B cell (primary cell): ENCODE measurements around the gene STX11. TPM values are rescaled to one million over a fixed set of nuclear protein-coding genes. Genes with fewer than 3 reads are reported as not detected.

Experiments used
- ATAC-seq: fragments of 200-7000 bp; cut with Tn5 transposase; one replicate; pipeline ENCODE4 v1.10.0; 2021; ENCODE audit warnings: low read depth, mild to moderate bottlenecking, moderate number of reproducible peaks, moderate library complexity
- CTCF ChIA-PET: fragments of 350-600 bp; sonication (Branson Sonifier 250); formaldehyde crosslinking; loops from one replicate; lab custom pipeline; 2021; ENCODE audit warnings: antibody characterized with exemption, inconsistent platforms; lab: Charles Lee
- POLR2A ChIA-PET: fragments of 350-600 bp; sonication (Branson Sonifier 250); formaldehyde crosslinking; loops from one replicate; lab custom pipeline; 2021; ENCODE audit warnings: antibody characterized with exemption; lab: Charles Lee
- DNase-seq: peaks from one replicate; pipeline ENCODE4 v3.0.0; 2013
- H2AFZ ChIP-seq: 2 replicates; pipeline ENCODE4 v1.6.1; 2012; ENCODE audit warnings: mild to moderate bottlenecking, low read depth, low read length; ENCODE audit not compliant: insufficient read depth, poor library complexity, severe bottlenecking
- H3K27ac ChIP-seq, 2 donors: 1 replicate in 1 of 2; 2 replicates in 1 of 2; pipeline ENCODE4 v1.5.1; 2012 to 2013; ENCODE audit warnings: low read length in 2 of 2, mild to moderate bottlenecking in 2 of 2, moderate library complexity in 1 of 2
- H3K27me3 ChIP-seq, 4 experiments: fragments of 200-600 bp in 1 of 4; sonication (generic) in 1 of 4; replicated peaks in 1 of 4; 1 replicate in 2 of 4; 2 replicates in 2 of 4; pipeline versions ENCODE4 v1.6.1 to v1.7.0; 2013 to 2016; ENCODE audit warnings: low read length in 3 of 4, mild to moderate bottlenecking in 2 of 4, mixed read lengths in 1 of 4, moderate library complexity in 1 of 4; ENCODE audit not compliant: insufficient read depth in 4 of 4, control insufficient read depth in 3 of 4; ENCODE audit errors: control extremely low read depth in 1 of 4
- H3K36me3 ChIP-seq, 2 experiments: replicated peaks in 1 of 2; 1 replicate in 1 of 2; 2 replicates in 1 of 2; pipeline versions ENCODE4 v1.6.1 to v1.7.1; 2013; ENCODE audit warnings: low read length in 1 of 2; ENCODE audit not compliant: insufficient read depth in 2 of 2, control insufficient read depth in 1 of 2; ENCODE audit errors: control extremely low read depth in 1 of 2, extremely low read depth in 1 of 2
- H3K4me1 ChIP-seq, 2 donors: fragments of 200-600 bp in 1 of 2; sonication (generic) in 1 of 2; 1 replicate in 1 of 2; 2 replicates in 1 of 2; pipeline versions ENCODE4 v1.5.1 to v1.6.1; 2013 to 2017; ENCODE audit warnings: low read length in 2 of 2; ENCODE audit not compliant: control insufficient read depth in 2 of 2, insufficient read depth in 2 of 2
- H3K4me2 ChIP-seq: replicated peaks from 2 replicates; pipeline ENCODE3; 2012; ENCODE audit warnings: mild to moderate bottlenecking, low read depth, low read length; ENCODE audit not compliant: poor library complexity, severe bottlenecking
- H3K4me3 ChIP-seq, 5 experiments: fragments of 200-600 bp in 1 of 5; sonication (generic) in 1 of 5; 1 replicate in 3 of 5; 2 replicates in 2 of 5; pipeline versions ENCODE4 v1.5.1 to v1.7.0; 2011 to 2016; ENCODE audit warnings: low read length in 4 of 5, mild to moderate bottlenecking in 4 of 5, low read depth in 2 of 5, control low read depth in 1 of 5, moderate library complexity in 1 of 5; ENCODE audit not compliant: insufficient read depth in 1 of 5; ENCODE audit errors: control extremely low read depth in 1 of 5, extremely low read depth in 1 of 5
- H3K79me2 ChIP-seq: fragments of 200-600 bp; sonication (generic); one replicate; pipeline ENCODE4 v1.6.0; 2016; ENCODE audit warnings: low read length; ENCODE audit not compliant: control insufficient read depth, insufficient read depth
- H3K9ac ChIP-seq: fragments of 200-600 bp; sonication (generic); 2 replicates; pipeline ENCODE4 v1.6.1; 2017; ENCODE audit warnings: mild to moderate bottlenecking, low read length, moderate library complexity
- H3K9me3 ChIP-seq, 3 donors: one replicate each; pipeline versions ENCODE4 v1.6.1 to v1.7.1; 2013; ENCODE audit warnings: low read length in 2 of 3; ENCODE audit not compliant: control insufficient read depth in 2 of 3, insufficient read depth in 1 of 3; ENCODE audit errors: control extremely low read depth in 1 of 3
- H4K20me1 ChIP-seq: 2 replicates; pipeline ENCODE4 v1.6.0; 2012; ENCODE audit warnings: mild to moderate bottlenecking, low read length; ENCODE audit not compliant: insufficient read depth, control insufficient read depth, poor library complexity, severe bottlenecking
- H3K27ac Mint-ChIP-seq: one replicate; pipeline ENCODE4 v1.8.0; 2021; ENCODE audit warnings: mixed read lengths
- H3K27me3 Mint-ChIP-seq: one replicate; pipeline ENCODE4 v1.8.0; 2021; ENCODE audit warnings: mixed read lengths
- H3K4me1 Mint-ChIP-seq: one replicate; pipeline ENCODE4 v1.8.0; 2021; ENCODE audit warnings: mixed read lengths
- H3K4me3 Mint-ChIP-seq: one replicate; pipeline ENCODE4 v1.8.0; 2021; ENCODE audit warnings: mixed read lengths
- H3K9me3 Mint-ChIP-seq: one replicate; pipeline ENCODE4 v1.8.0; 2022; ENCODE audit warnings: mixed read lengths; ENCODE audit not compliant: insufficient read depth
- EZH2 ChIP-seq: IDR thresholded peaks from 2 replicates; pipeline ENCODE4 v1.6.1; 2012; ENCODE audit warnings: borderline replicate concordance, low read depth, mild to moderate bottlenecking, moderate library complexity, low read length; ENCODE audit not compliant: insufficient read depth, poor library complexity, severe bottlenecking
- WGBS: methylation state at CpG from one replicate; pipeline ENCODE4 v1.1.5; 2013; ENCODE audit warnings: missing lambda C conversion rate; ENCODE audit not compliant: insufficient coverage; 5-methylcytosine and 5-hydroxymethylcytosine counted together
- intact Hi-C: fragments of 100-400 bp; cut with micrococcal nuclease; formaldehyde crosslinking; loops from one replicate; pipeline ENCODE4 v1.10.0; 2022
- polyA plus RNA-seq: library from polyadenylated mRNA; depleted of rRNA; stranded (reverse); fragments of >200 nt; gene quantifications from 2 replicates; pipeline ENCODE4 v1.2.3, GENCODE V29; 2012
- total RNA-seq, 2 donors: library from RNA; stranded (reverse); fragments of 120-200 nt in 1 of 2; gene quantifications; 1 replicate in 1 of 2; 2 replicates in 1 of 2; pipeline versions ENCODE4 v1.2.3 to v1.2.4, GENCODE V29; 2013 to 2022
- TF ChIP-seq, protein P1 (sequence below): fragments of 200-600 bp; IDR thresholded peaks from one replicate; pipeline ENCODE4 v1.8.0; 2022; ENCODE audit warnings: antibody characterized with exemption, mild to moderate bottlenecking

STX11 gene
- total and polyA plus RNA-seq, 2 donors (not counting 1 experiment from before 2014, with no cell fraction given): 10.3 to 14.6 TPM

DNA sequence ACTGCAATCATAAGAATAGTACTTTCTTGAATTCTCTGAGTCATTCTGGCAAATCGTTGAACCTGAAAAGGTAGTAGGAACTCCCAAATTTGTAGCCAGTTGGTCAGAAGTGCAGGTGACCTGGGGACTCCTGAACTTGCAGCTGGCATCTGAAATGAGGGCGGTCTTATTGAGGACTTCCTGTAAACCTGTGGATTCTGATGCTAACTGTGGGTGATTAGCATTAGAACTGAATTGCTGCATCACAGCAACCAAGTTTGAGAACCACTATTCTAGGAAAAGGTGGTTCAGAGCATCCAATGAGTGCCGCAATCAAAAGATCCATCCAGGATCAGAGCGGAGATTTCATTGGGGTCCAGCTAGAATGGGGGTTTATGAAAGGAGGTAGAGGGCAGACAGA is 84.6 kb downstream of the STX11 start:
- ATAC-seq (no peak), DNase-seq (no peak)
- no peak overlapping the region for H3K4me3 Mint-ChIP-seq
- no peak overlapping the region for H3K9ac ChIP-seq
- H3K27me3 ChIP-seq: no peaks in the 10 kb centered on the region
- TF ChIP-seq, protein P1, sequence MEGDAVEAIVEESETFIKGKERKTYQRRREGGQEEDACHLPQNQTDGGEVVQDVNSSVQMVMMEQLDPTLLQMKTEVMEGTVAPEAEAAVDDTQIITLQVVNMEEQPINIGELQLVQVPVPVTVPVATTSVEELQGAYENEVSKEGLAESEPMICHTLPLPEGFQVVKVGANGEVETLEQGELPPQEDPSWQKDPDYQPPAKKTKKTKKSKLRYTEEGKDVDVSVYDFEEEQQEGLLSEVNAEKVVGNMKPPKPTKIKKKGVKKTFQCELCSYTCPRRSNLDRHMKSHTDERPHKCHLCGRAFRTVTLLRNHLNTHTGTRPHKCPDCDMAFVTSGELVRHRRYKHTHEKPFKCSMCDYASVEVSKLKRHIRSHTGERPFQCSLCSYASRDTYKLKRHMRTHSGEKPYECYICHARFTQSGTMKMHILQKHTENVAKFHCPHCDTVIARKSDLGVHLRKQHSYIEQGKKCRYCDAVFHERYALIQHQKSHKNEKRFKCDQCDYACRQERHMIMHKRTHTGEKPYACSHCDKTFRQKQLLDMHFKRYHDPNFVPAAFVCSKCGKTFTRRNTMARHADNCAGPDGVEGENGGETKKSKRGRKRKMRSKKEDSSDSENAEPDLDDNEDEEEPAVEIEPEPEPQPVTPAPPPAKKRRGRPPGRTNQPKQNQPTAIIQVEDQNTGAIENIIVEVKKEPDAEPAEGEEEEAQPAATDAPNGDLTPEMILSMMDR: no peak
- TF ChIP-seq EZH2: no peak
- intact Hi-C loops: no loop called here
- H3K9me3 Mint-ChIP-seq: no peaks in the 10 kb centered on the region
- CTCF ChIA-PET: no interaction called here
- H3K4me2 ChIP-seq: no peak overlapping the region
- H3K27me3 Mint-ChIP-seq: no peaks in the 10 kb centered on the region
- no peak overlapping the region for H3K27ac Mint-ChIP-seq
- no peaks in the 10 kb centered on the region for H3K36me3 ChIP-seq
- H3K9me3 ChIP-seq: peaks cover 0 to 4% (median 0%) of the 10 kb centered on the region in 3 donors
- no peaks in the 10 kb centered on the region for H4K20me1 ChIP-seq
- no peaks in the 10 kb centered on the region for H3K4me1 ChIP-seq
- POLR2A ChIA-PET: interaction anchor here (0.6 kb wide), 1 partner anchor 98 kb away, joined by 7 read pairs; no protein-coding TSS in a partner anchor
- H3K4me1 Mint-ChIP-seq: no peaks in the 10 kb centered on the region
- no peak overlapping the region for H2AFZ ChIP-seq
- H3K79me2 ChIP-seq: no peaks in the 10 kb centered on the region
- H3K4me3 ChIP-seq: no peak overlapping the region
- H3K27ac ChIP-seq: no peak overlapping the region
- 81% methylated on average over 4 of the region's 4 CpGs for WGBS

Other genes with a start within 250 kb of the STX11 start
- 32.6 and 36.0 TPM in 2 replicates for gene PLAGL1, start 142.3 kb upstream of the STX11 start, total RNA-seq
- gene PLAGL1, start 142.3 kb upstream of the STX11 start, polyA plus RNA-seq: 22.7 and 23.6 TPM in 2 replicates
- 104 and 111 TPM in 2 replicates for gene SF3B5, start 54.9 kb upstream of the STX11 start, total RNA-seq
- gene SF3B5, start 54.9 kb upstream of the STX11 start, polyA plus RNA-seq: 204 and 360 TPM in 2 replicates
- 213 and 224 TPM in 2 replicates for gene UTRN, start 134.8 kb downstream of the STX11 start, total RNA-seq
- 37.1 and 40.0 TPM in 2 replicates for gene UTRN, start 134.8 kb downstream of the STX11 start, polyA plus RNA-seq